Skeletal muscle tissue (tissue), 4 donors: Measurements from ENCODE around the gene FXYD1. TPM values are rescaled to one million over a fixed set of nuclear protein-coding genes. Genes with fewer than 3 reads are reported as not detected.
"Not testable (repeated sequence)": the region's sequence is repeated elsewhere in the genome, so short reads cannot be mapped to it uniquely, and the experiment has no call there.

Source experiments
- H3K27ac ChIP-seq: one replicate; pipeline ENCODE4 v1.7.0; 2013; ENCODE audit warnings: mild to moderate bottlenecking, low read depth, low read length, inconsistent platforms
- H3K27me3 ChIP-seq, 3 donors: one replicate each; pipeline ENCODE4 v1.7.0; 2013; ENCODE audit warnings: low read length in 3 of 3; ENCODE audit not compliant: control insufficient read depth in 3 of 3, insufficient read depth in 3 of 3
- H3K36me3 ChIP-seq, 3 donors: one replicate each; pipeline ENCODE4 v1.7.0; 2013; ENCODE audit warnings: low read length in 3 of 3; ENCODE audit not compliant: control insufficient read depth in 3 of 3, insufficient read depth in 3 of 3
- H3K4me1 ChIP-seq, 3 donors: one replicate each; pipeline ENCODE4 v1.7.0; 2013; ENCODE audit warnings: low read length in 3 of 3, mild to moderate bottlenecking in 3 of 3; ENCODE audit not compliant: control insufficient read depth in 3 of 3, insufficient read depth in 3 of 3
- H3K4me3 ChIP-seq, 3 donors: one replicate each; pipeline ENCODE4 v1.7.0; 2013; ENCODE audit warnings: low read length in 3 of 3
- H3K9ac ChIP-seq, 3 donors: one replicate each; pipeline ENCODE4 v1.7.0; 2013; ENCODE audit warnings: low read length in 3 of 3, mild to moderate bottlenecking in 3 of 3, moderate library complexity in 2 of 3, low read depth in 1 of 3
- H3K9me3 ChIP-seq, 3 donors: one replicate each; pipeline ENCODE4 v1.7.0; 2013; ENCODE audit warnings: low read length in 3 of 3; ENCODE audit not compliant: control insufficient read depth in 3 of 3
- total RNA-seq: library from RNA; depleted of rRNA; stranded (reverse); fragments of >200 nt; gene quantifications from one replicate; pipeline ENCODE4 v1.2.3, GENCODE V29; 2014
- donor health status: Osteomylitis.

Gene FXYD1
- total RNA-seq, 1 donor from 2014 or later: 45.4 TPM

GRCh38 chr19:35149463-35149862 is 10.8 kb downstream of the FXYD1 start:
- no peak overlapping the region for H3K9ac ChIP-seq
- peaks cover 19 to 26% (median 22%) of the 10 kb centered on the region in 3 donors for H3K27me3 ChIP-seq
- peaks cover 5 to 10% (median 10%) of the 10 kb centered on the region in 3 donors for H3K4me1 ChIP-seq
- H3K9me3 ChIP-seq: no peaks in the 10 kb centered on the region
- no peaks in the 10 kb centered on the region for H3K36me3 ChIP-seq
- H3K27ac ChIP-seq: no peak overlapping the region
- H3K4me3 ChIP-seq: no peak overlapping the region

DNA sequence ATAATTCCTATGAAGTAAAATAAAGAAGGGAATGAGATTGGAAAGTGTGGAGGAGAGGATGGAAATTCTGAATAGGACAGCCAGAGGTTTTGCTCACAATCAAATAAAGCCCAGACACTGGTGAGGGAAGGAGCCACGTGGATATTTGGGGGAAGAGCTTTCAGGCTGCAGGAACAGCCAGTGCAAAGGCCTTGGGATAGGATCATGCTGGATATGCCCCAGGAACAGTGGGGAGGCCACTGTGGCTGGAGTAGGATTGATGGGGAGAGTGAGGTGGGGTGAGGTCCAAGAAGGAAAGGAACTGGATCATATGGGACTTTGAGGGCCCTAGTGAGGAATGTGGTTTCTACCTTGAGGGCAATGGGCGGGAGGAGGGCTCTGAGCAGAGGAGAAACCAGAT is 11.8 kb downstream of the FXYD1 start:
- no peak overlapping the region for H3K27ac ChIP-seq
- peaks cover 29 to 36% (median 31%) of the 10 kb centered on the region in 3 donors for H3K27me3 ChIP-seq
- H3K36me3 ChIP-seq: no peaks in the 10 kb centered on the region
- H3K4me1 ChIP-seq: peaks cover 10 to 19% (median 15%) of the 10 kb centered on the region in 3 donors
- H3K4me3 ChIP-seq: no peak overlapping the region
- no peaks in the 10 kb centered on the region for H3K9me3 ChIP-seq
- H3K9ac ChIP-seq: no peak overlapping the region

GRCh38 chr19:35151273-35152065 is 12.8 kb downstream of the FXYD1 start:
- H3K9ac ChIP-seq: no peak overlapping the region
- H3K27me3 ChIP-seq: peaks cover 37 to 46% (median 39%) of the 10 kb centered on the region in 3 donors

GRCh38 chr19:35153129-35153522 is 14.5 kb downstream of the FXYD1 start:
- not testable (repeated sequence) for H3K27ac ChIP-seq, H3K9me3 ChIP-seq, H3K36me3 ChIP-seq, H3K4me3 ChIP-seq, H3K9ac ChIP-seq
- H3K4me1 ChIP-seq: peaks cover 15 to 19% (median 16%) of the 10 kb centered on the region in 3 donors
- peaks cover 51 to 61% (median 52%) of the 10 kb centered on the region in 3 donors for H3K27me3 ChIP-seq

More at GRCh38 chr19:35151273-35152065, 12.8 kb downstream of the FXYD1 start:
- Histone ChIP-seq H3K4me3 (no peak overlapping the region), H3K27ac (no peak overlapping the region), H3K9me3 (no peaks in the 10 kb centered on the region), H3K4me1 (peaks cover 16 to 19% (median 17%) of the 10 kb centered on the region in 3 donors), H3K36me3 (no peaks in the 10 kb centered on the region)

DNA sequence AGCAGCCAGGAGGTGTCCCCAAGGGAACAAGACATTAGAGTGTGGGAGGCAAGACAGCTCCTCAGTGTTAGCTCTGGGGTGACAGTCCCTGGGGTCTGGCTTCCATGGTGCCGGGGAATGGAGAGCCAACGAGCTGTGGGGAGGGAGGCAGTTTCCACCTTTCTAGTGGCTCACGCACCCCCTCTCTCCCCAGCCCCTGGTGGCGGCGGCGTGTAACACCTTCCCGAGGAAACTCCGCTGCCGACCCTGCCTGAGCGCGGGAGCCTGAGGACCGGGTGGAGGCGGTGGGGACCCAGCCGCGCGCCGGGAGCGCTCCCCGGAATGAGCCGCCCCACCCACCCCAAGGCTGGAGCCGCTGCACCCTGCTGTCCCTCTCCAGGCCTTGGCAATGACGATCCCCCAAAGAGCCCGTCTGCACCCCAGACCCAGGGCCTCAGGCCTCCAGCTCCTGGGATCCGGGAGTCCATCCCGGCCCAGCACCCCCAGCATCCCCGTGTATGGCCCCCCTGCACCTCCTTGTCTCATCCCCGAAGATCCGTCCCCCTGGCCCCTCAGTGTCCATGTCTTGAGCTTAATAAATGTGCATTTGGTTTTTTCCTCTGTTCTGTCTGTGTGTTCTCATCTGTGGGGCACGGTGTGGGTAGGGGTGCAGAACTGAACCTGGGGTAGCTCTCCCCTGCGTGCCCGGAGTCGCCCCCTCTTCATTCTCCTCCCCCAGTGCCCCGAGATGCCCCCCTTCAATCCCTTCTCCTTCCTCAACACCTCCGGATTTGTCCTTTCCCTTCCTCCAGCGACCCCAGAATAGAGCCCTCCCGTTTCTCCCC is 15.3 kb downstream of the FXYD1 start:
- H3K9me3 ChIP-seq: no peaks in the 10 kb centered on the region
- H3K4me3 ChIP-seq: peak overlapping the region; percentile 61 to 73 (median 62)
- peak overlapping the region; percentile 51 for H3K27ac ChIP-seq
- H3K27me3 ChIP-seq: peaks cover 51 to 62% (median 52%) of the 10 kb centered on the region in 3 donors
- peaks cover 15 to 19% (median 16%) of the 10 kb centered on the region in 3 donors for H3K4me1 ChIP-seq
- H3K36me3 ChIP-seq: peaks cover 0 to 3% (median 0%) of the 10 kb centered on the region in 3 donors
- peak overlapping the region; percentile 32 to 57 (median 45) for H3K9ac ChIP-seq

DNA sequence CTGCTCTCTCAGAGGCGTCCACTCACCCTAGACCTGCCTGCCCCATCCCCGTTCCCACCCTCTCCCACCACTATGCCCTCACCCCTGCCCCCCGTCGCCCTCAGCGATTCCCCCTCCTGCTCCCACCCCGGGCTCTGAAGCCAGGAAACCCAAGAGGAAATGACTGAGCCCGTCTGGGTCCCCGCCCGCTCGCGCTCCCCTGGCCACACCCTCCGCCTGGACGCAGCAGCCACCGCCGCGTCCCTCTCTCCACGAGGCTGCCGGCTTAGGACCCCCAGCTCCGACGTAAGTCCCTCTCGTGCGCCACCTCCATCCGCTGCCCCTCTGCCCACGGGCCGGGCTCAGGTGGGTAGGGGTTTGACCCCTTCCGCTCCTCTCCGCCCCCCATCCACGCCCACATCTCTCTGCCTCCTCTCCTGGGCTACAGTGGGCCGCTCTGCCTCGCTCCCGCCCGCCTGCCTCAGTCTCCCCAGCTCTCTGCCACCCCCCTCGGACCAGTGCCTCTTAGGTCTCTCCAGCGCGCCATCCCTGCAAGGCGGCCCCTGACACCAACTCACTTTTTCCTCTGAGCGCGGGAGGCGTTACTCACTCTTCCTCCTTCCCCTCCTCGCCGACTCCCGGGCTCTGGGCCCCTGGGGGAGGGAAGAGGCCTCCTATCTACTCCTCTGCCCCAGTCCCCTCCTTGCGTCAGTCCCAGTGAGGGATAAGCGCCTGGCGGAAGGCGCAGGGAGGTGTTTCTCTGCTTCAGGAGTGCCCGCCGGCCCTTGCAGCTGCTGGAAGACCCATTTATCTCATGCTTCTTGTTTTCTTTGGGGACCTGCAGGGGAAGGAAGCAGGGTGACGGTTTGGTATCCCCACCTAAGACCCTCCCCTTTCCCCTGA is 16.1 kb downstream of the FXYD1 start, which contains the start of gene FXYD5:
Gene FXYD5, plus strand, starts transcription at position 211 of the 882 bp plus-strand sequence. CDS start 816 bp downstream, outside the sequence.
- H3K36me3 ChIP-seq: peaks cover 0 to 7% (median 0%) of the 10 kb centered on the region in 3 donors
- peak within 1 kb of the TSS; percentile 51 for H3K27ac ChIP-seq
- H3K4me1 ChIP-seq: peaks cover 15 to 19% (median 16%) of the 10 kb centered on the region in 3 donors
- H3K9ac ChIP-seq: peak within 1 kb of the TSS; percentile 57 to 69 (median 59)
- peak within 1 kb of the TSS; percentile 62 to 73 (median 68) for H3K4me3 ChIP-seq
- H3K27me3 ChIP-seq: peaks cover 52 to 66% (median 55%) of the 10 kb centered on the region in 3 donors
- no peaks in the 10 kb centered on the region for H3K9me3 ChIP-seq

DNA sequence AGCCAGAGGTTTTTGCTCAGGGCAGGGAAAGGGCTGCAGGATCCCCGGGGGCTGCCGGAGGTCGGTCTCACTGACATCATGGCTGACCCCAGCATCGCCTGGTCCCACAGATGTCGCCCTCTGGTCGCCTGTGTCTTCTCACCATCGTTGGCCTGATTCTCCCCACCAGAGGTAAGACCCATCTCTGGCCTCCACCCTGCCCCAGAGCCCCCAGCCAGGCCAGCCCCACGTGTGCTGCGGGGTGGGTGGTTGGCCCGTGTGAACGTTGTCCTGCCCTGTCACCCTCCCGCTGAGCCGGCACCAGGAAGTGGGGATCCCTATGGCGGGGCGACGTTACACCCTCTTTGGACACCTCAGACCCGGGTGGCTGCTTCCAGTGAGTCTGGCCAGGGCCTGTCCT is 16.8 kb downstream of the FXYD1 start:
- Histone ChIP-seq H3K27me3 (peaks cover 52 to 66% (median 55%) of the 10 kb centered on the region in 3 donors), H3K9ac (peak overlapping the region in 2 of 3 donors; percentile 59 to 69), H3K27ac (no peak overlapping the region)

DNA sequence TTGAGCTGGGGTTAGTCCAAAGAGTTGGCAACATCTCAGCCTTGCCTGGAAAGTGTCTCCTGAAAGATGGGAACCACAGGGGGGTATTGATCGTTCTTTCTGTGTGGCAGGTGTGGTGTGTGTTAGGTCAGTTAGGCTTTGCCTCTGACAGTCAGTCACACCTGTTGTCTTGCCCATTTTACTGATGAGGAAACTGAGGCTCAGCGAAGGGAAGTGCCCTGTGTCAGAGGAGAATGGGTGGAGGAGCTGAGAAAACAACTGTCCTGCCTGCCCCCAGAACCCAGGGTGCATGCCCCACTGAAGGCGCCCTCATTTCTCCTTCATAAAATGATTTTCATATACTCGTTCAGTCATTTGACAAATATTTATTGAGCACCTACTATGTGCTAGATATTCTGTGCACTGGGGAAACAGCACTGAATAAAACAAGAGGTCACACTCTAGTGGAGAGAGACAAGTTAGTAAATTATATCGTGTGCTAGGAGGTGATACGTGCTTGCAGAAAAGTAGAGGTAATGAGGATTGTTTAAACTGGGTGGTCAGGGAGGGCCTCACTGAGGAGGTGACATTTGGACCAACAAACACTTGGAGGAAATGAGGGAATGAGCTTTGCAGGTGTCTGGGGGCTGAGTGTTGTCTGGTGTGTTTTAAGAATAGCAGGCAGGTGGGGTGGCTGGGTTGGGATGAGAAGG is 17.5 kb downstream of the FXYD1 start:
- H3K9ac ChIP-seq: no peak overlapping the region
- peaks cover 0 to 7% (median under 1%) of the 10 kb centered on the region in 3 donors for H3K36me3 ChIP-seq
- no peak overlapping the region for H3K27ac ChIP-seq
- peaks cover 0 to under 1% (median 0%) of the 10 kb centered on the region in 3 donors for H3K9me3 ChIP-seq
- peaks cover 15 to 19% (median 16%) of the 10 kb centered on the region in 3 donors for H3K4me1 ChIP-seq
- H3K4me3 ChIP-seq: peak overlapping the region in 1 of 3 donors; percentile 62
- peaks cover 47 to 59% (median 55%) of the 10 kb centered on the region in 3 donors for H3K27me3 ChIP-seq

More for the DNA sequence above, 16.8 kb downstream of the FXYD1 start:
- peaks cover 15 to 19% (median 16%) of the 10 kb centered on the region in 3 donors for H3K4me1 ChIP-seq
- peaks cover 0 to 7% (median 0%) of the 10 kb centered on the region in 3 donors for H3K36me3 ChIP-seq
- peak overlapping the region; percentile 62 to 73 (median 68) for H3K4me3 ChIP-seq
- H3K9me3 ChIP-seq: no peaks in the 10 kb centered on the region
